Right cardiac atrium (tissue), 5 donors: ENCODE data around the gene FBXW11. TPM values are rescaled to one million over a fixed set of nuclear protein-coding genes. Genes with fewer than 3 reads are reported as not detected.
"Not testable (repeated sequence)": the region's sequence is repeated elsewhere in the genome, so short reads cannot be mapped to it uniquely, and the experiment has no call there.

Experiments used
- ATAC-seq, 2 donors: fragments of 200-7000 bp; cut with Tn5 transposase; one replicate each; pipeline versions ENCODE4 v1.8.0 to v1.9.1; 2020; ENCODE audit warnings: moderate library complexity in 2 of 2, mild to moderate bottlenecking in 1 of 2
- DNase-seq, 3 donors: peaks; one replicate each; pipeline ENCODE4 v3.0.0-alpha.2; 2020
- H3K27ac ChIP-seq: one replicate; pipeline ENCODE4 v1.5.1; 2013; ENCODE audit warnings: mild to moderate bottlenecking, low read length, control low read depth, moderate library complexity
- H3K27me3 ChIP-seq: one replicate; pipeline ENCODE4 v1.6.1; 2013; ENCODE audit not compliant: control insufficient read depth, insufficient read depth
- H3K4me1 ChIP-seq: one replicate; pipeline ENCODE4 v1.6.1; 2013; ENCODE audit warnings: low read length; ENCODE audit not compliant: control insufficient read depth, insufficient read depth
- H3K4me3 ChIP-seq: one replicate; pipeline ENCODE4 v1.5.1; 2013; ENCODE audit warnings: low read length, control low read depth
- H3K9me3 ChIP-seq: one replicate; pipeline ENCODE4 v1.6.1; 2013; ENCODE audit warnings: low read length; ENCODE audit not compliant: control insufficient read depth
- WGBS: extraction: QIAGEN DNeasy Blood & Tissue Kit; methylation state at CpG from one replicate; pipeline ENCODE4 v1.1.7; 2013; 5-methylcytosine and 5-hydroxymethylcytosine counted together
- intact Hi-C, 4 donors: fragments of 100-400 bp; cut with DNase I; formaldehyde crosslinking; loops; one replicate each; pipeline versions ENCODE4 v1.11.0 to v1.14.0; 2022 to 2023
- polyA plus RNA-seq: library from polyadenylated mRNA; stranded (reverse); fragments of 200-250 nt; gene quantifications from one replicate; pipeline ENCODE4 v1.2.3, GENCODE V29; 2013
- total RNA-seq, 4 donors: library from RNA; stranded (reverse); fragmentation: NEBNext Ultra II Directional; extraction: Animal tissue kit (Norgen Biotek cat#: 25700); gene quantifications; one replicate each; pipeline ENCODE4 v1.2.1, GENCODE V29; 2021
- donor health status: healthy with polysubstance abuse.
- donor health status: DM: no; HTN: yes; CAD: no.
- donor health status: DM: no; HTN: no; CAD: no.
- donor health status: DM: no; HTN: yes; CAD: no; lungs with severe emphysema.
- donor health status: DM: yes; HTN: yes; CAD: no.

The FBXW11 gene
- total and polyA plus RNA-seq, 5 donors, result 15.8 to 70.7 (median 65.6) TPM

DNA sequence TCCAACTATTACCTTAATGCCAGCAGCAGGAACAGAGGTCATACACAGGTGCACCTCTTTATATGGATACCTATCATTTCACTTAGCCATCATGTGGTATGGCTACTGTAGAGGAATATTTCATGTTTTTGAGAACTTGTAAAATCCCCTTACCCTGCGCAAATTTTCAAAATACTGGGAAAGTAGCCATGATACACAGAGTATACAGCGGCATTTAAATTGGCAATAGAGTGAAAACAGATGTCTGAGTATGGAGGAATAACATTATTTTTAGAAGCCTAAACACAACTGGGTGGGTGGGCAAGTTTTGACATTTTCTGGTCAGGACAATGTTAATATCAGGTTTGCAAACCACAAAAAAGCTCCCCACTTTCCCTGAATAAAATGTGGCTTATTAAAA, 111.4 kb downstream of the FBXW11 start:
- Histone ChIP-seq H3K4me3 (no peak overlapping the region), H3K27ac (no peak overlapping the region), H3K27me3 (no peaks in the 10 kb centered on the region), H3K4me1 (peaks cover 4% of the 10 kb centered on the region), H3K9me3 (no peaks in the 10 kb centered on the region)
- intact Hi-C loops, result no loop called here
- ATAC-seq, result no peak
- WGBS, result 90% methylated on average over 2 of the region's 2 CpGs
- no peak for DNase-seq

GRCh38 chr5:171893290-171893886, 113.0 kb downstream of the FBXW11 start:
- intact Hi-C loops, result no loop called here
- no peaks in the 10 kb centered on the region for H3K9me3 ChIP-seq
- H3K27ac ChIP-seq, result no peak overlapping the region
- no peaks in the 10 kb centered on the region for H3K27me3 ChIP-seq
- ATAC-seq, result peak in 1 of 2 donors; percentile 20
- DNase-seq, result no peak
- no peak overlapping the region for H3K4me3 ChIP-seq
- WGBS, result 74% methylated on average over 4 of the region's 4 CpGs
- H3K4me1 ChIP-seq, result peaks cover 2% of the 10 kb centered on the region

DNA sequence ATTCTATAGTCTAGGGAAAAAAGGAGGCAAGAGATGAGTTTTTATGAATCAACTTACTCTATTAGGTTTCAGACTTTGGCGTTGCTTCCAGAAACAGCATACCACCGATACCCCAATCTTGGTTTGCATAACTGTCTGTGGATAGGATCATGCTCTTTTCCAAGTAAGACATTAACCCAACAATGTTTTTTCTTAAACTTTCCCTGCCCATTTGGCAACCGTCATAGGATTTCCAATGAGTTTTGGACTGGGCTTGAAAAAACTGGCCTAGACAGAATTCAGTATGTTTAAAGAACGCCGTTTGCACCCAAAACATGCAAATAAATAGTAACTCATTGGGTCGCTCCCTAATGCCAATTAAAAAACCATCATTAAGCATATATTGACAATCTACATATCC, 114.8 kb downstream of the FBXW11 start:
- peaks cover 2% of the 10 kb centered on the region for H3K4me1 ChIP-seq
- no peak for DNase-seq
- no peak overlapping the region for H3K27ac ChIP-seq
- 51% methylated on average over 6 of the region's 6 CpGs for WGBS
- intact Hi-C loops, result no loop called here
- no peaks in the 10 kb centered on the region for H3K27me3 ChIP-seq
- no peak overlapping the region for H3K4me3 ChIP-seq
- no peak for ATAC-seq
- no peaks in the 10 kb centered on the region for H3K9me3 ChIP-seq

DNA sequence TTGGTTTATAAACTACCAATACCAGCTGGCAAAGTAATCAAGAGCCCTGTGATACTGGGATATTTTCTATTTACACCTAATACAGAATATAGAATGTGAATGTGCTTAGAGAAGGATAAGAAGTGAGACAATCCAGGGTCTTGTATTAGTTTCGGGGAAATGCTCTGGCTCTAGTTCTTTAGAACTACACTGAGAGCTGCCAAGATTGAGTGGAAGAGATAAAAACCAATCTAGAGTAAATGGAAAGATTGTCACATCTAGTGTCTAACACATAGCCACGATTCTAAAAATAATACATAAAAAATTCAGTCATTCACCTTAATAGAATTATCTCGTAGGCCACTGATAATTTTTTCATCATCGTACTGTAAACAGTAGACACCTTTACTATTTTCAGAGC, 115.3 kb downstream of the FBXW11 start:
- Histone ChIP-seq H3K9me3 (no peaks in the 10 kb centered on the region), H3K27ac (no peak overlapping the region), H3K27me3 (no peaks in the 10 kb centered on the region), H3K4me1 (peaks cover 2% of the 10 kb centered on the region), H3K4me3 (no peak overlapping the region)
- WGBS, result 47% methylated on average over 4 of the region's 4 CpGs
- ATAC-seq (peak; percentile 17 to 35), DNase-seq (no peak)
- intact Hi-C loops, result no loop called here

GRCh38 chr5:171888051-171888481, 118.4 kb downstream of the FBXW11 start:
- no peak overlapping the region for H3K4me3 ChIP-seq
- H3K4me1 ChIP-seq, result peaks cover 1% of the 10 kb centered on the region
- no peaks in the 10 kb centered on the region for H3K9me3 ChIP-seq
- ATAC-seq (peak; percentile 92 to 94), DNase-seq (peak in 1 of 3 donors; percentile 26)
- intact Hi-C loops, result no loop called here
- peak overlapping the region; percentile 37 for H3K27ac ChIP-seq
- H3K27me3 ChIP-seq, result no peaks in the 10 kb centered on the region
- whole genome bisulfite sequencing, result 45% methylated on average over 3 of the region's 3 CpGs

DNA sequence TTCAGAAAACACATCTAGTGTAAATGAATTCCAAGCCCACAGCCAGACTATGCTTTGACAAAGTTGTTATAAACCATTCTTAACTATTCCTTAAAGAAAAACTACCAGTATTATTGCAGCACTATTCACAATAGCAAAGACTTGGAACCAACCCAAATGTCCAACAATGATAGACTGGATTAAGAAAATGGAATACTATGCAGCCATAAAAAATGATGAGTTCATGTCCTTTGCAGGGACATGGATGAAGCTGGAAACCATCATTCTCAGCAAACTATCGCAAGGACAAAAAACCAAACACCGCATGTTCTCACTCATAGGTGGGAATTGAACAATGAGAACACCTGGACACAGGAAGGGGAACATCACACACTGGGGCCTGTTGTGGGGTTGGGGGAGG, 120.4 kb downstream of the FBXW11 start:
- H3K27ac ChIP-seq, intact Hi-C loops, H3K4me1 ChIP-seq, H3K9me3 ChIP-seq, DNase-seq, H3K4me3 ChIP-seq, H3K27me3 ChIP-seq, ATAC-seq: not testable (repeated sequence)
- WGBS, result 100% methylated on average over 1 of the region's 2 CpGs

DNA sequence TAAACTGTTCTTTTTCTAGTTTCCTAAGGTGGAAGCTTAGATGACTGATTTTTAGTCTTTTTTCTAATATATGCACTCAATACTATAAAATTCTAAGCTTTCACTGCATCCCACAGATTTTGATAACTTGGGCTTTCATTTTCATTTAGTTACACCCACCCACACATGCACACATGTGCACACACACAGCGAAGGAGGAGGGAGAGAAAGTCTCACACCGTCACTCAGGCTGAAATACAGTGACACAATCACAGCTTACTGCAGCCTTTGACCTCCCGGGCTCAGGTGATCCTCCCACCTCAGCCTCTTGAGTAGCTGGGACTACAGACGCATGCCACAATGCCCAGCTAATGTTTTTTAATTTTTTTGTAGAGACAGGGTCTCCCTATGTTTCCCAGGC, 124.3 kb downstream of the FBXW11 start:
- no peak for DNase-seq
- no peaks in the 10 kb centered on the region for H3K9me3 ChIP-seq
- intact Hi-C loops, result no loop called here
- ATAC-seq, result no peak
- H3K27ac ChIP-seq, result no peak overlapping the region
- no peak overlapping the region for H3K4me3 ChIP-seq
- WGBS, result 90% methylated on average over 4 of the region's 4 CpGs
- H3K4me1 ChIP-seq, result no peaks in the 10 kb centered on the region
- H3K27me3 ChIP-seq, result no peaks in the 10 kb centered on the region

GRCh38 chr5:171874234-171874633, 132.2 kb downstream of the FBXW11 start:
- no peaks in the 10 kb centered on the region for H3K4me1 ChIP-seq
- peak; percentile 50 to 52 for ATAC-seq
- no peak overlapping the region for H3K4me3 ChIP-seq
- no peaks in the 10 kb centered on the region for H3K9me3 ChIP-seq
- H3K27me3 ChIP-seq, result no peaks in the 10 kb centered on the region
- H3K27ac ChIP-seq, result no peak overlapping the region
- intact Hi-C loops, result no loop called here
- 90% methylated on average over 2 of the region's 2 CpGs for WGBS
- no peak for DNase-seq

DNA sequence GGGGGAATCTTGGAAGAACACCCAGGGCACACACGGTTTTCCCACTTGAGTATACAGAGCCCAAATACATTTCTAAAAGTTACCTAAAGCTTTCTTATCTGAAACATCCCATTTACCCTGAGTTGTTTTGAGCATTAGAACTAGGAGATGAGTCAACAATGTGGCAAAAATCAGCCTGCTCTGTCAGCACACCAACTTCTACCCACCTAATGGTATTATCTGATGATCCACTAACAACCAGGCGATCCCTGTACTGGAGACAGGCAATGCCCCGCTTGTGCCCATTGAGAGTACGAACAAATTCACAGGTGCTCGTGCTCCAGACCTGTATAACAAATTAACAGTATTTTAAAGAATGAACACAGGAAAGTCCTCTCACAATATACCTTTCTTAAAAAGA, 133.8 kb downstream of the FBXW11 start:
- 96% methylated on average over 5 of the region's 5 CpGs for WGBS
- intact Hi-C loops, result no loop called here

GRCh38 chr5:171871711-171872110, 134.7 kb downstream of the FBXW11 start:
- DNase-seq (no peak), ATAC-seq (no peak)
- 95% methylated on average over 1 of the region's 1 CpG for WGBS
- no peaks in the 10 kb centered on the region for H3K9me3 ChIP-seq
- intact Hi-C loops, result no loop called here
- H3K4me1 ChIP-seq, result no peaks in the 10 kb centered on the region
- H3K4me3 ChIP-seq, result no peak overlapping the region
- H3K27ac ChIP-seq, result no peak overlapping the region
- no peaks in the 10 kb centered on the region for H3K27me3 ChIP-seq

More for the DNA sequence above, 133.8 kb downstream of the FBXW11 start:
- no peak overlapping the region for H3K27ac ChIP-seq
- H3K4me3 ChIP-seq, result no peak overlapping the region
- H3K4me1 ChIP-seq, result no peaks in the 10 kb centered on the region
- no peaks in the 10 kb centered on the region for H3K9me3 ChIP-seq
- no peaks in the 10 kb centered on the region for H3K27me3 ChIP-seq
- ATAC-seq, result no peak
- DNase-seq, result no peak

DNA sequence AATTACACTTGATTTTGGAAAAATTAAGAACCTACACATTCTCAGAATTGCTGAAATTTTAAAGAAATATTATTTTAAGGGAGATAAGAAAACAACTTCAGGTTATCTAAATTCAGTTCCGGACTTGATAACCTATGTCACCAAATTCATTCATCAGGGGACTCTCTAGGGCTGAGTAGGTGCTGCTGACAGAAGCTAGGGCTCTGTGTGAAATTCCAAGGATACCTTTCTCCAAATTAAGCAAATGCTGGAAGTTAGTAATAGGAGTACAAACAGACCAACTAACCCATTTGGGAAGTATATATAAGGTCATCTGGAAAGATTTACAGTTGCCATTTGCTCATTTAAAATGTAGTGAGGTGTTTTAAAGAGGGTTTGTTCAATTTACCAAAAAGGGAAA, 136.5 kb downstream of the FBXW11 start:
- Histone ChIP-seq H3K4me3 (no peak overlapping the region), H3K4me1 (no peaks in the 10 kb centered on the region), H3K27ac (no peak overlapping the region), H3K27me3 (no peaks in the 10 kb centered on the region), H3K9me3 (no peaks in the 10 kb centered on the region)
- intact Hi-C loops, result no loop called here
- ATAC-seq (no peak), DNase-seq (no peak)
- WGBS, result 45% methylated on average over 1 of the region's 1 CpG

- no peak for ATAC-seq
- no peak overlapping the region for H3K27ac ChIP-seq
- no peaks in the 10 kb centered on the region for H3K27me3 ChIP-seq
- H3K4me1 ChIP-seq, result no peaks in the 10 kb centered on the region
- no peak overlapping the region for H3K4me3 ChIP-seq
- H3K9me3 ChIP-seq, result no peaks in the 10 kb centered on the region
- WGBS, result 69% methylated on average over 2 of the region's 2 CpGs
- intact Hi-C loops, result no loop called here
- DNase-seq, result no peak
These were observed 138.2 kb downstream of the FBXW11 start for GRCh38 chr5:171868236-171868635.
